ENCODE measurements around the gene SLC16A2. TPM values are rescaled to one million over a fixed set of nuclear protein-coding genes. Genes with fewer than 3 reads are reported as not detected.

The SLC16A2 gene
- total RNA-seq, 2 donors from 2014 or later = 2.9 to 7.3 TPM

DNA sequence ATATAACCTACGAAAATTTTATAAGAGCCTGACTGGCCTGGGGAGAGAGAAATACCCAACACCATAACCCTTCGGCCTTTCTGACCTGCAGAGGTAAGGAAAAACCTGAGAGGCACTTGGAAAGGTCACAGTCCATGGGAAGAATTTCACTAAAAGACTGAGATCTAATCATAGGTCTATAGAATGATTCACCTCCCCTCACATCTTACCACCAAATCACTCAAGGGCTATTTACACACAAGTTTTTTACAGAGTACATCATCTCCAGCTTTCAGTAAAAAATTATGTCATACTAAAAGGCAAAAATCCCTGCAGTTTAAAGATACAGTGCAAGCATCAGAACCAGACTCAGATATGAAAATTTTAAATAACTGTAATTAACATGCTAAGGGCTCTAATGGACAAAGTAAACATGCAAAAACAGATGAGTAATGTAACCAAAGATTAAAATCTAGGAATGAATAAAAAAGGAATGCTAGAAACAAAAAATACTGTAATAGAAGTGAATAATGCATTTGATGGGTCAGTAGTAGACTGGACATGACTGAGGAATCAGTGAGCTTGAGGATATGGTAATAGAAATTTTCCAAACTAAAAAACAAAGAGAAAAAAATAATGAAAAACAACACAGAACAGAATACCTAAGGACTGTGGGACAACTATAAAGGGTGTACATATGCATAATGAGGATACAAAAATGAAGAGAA lies 32.1 kb upstream of the SLC16A2 start:
- 82 to 86% methylated on average over 2 of the region's 2 CpGs for WGBS, 2 donors
- Histone ChIP-seq H3K27ac (no peak overlapping the region), H3K36me3 (replicated peaks in 1 of 2; ENCODE audit: insufficient read depth in 1 of 2, low read depth in 2 of 2) (no peaks in the 10 kb centered on the region), H3K4me1 (no peaks in the 10 kb centered on the region), H3K9me3 (no peaks in the 10 kb centered on the region), H3K4me3 (no peak overlapping the region), H3K27me3 (no peaks in the 10 kb centered on the region)
- ATAC-seq = no peak
- DNase-seq = no peak
- no peak for TF ChIP-seq POLR2A (IDR thresholded peaks at IDR 0.05)
- TF ChIP-seq, protein P1, sequence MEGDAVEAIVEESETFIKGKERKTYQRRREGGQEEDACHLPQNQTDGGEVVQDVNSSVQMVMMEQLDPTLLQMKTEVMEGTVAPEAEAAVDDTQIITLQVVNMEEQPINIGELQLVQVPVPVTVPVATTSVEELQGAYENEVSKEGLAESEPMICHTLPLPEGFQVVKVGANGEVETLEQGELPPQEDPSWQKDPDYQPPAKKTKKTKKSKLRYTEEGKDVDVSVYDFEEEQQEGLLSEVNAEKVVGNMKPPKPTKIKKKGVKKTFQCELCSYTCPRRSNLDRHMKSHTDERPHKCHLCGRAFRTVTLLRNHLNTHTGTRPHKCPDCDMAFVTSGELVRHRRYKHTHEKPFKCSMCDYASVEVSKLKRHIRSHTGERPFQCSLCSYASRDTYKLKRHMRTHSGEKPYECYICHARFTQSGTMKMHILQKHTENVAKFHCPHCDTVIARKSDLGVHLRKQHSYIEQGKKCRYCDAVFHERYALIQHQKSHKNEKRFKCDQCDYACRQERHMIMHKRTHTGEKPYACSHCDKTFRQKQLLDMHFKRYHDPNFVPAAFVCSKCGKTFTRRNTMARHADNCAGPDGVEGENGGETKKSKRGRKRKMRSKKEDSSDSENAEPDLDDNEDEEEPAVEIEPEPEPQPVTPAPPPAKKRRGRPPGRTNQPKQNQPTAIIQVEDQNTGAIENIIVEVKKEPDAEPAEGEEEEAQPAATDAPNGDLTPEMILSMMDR (IDR thresholded peaks at IDR 0.05) = no peak
- intact Hi-C loops (cut with DNase I) = loop anchor here (10.0 kb wide), 1 partner anchor 156 kb away; no protein-coding TSS in a partner anchor

DNA sequence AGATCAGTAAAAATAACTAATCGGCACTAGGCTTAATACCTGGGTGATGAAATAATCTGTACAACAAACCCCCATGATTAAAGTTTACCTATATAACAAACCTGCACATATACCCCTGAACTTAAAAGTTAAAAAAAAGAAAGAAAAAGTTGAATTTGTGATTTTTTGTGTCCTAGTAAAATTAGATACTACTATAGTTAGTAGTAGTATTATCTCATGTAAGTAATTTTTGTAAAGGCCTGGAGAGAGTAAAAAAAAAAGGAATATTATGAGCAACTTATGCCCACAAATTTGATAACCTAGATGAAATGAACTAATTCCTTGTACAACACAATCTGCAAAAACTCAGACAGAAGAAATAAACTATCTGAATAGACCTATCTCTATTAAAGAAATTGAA lies 25.7 kb upstream of the SLC16A2 start:
- 93 to 100% methylated on average over 1 of the region's 1 CpG for whole genome bisulfite sequencing, 2 donors
- Histone ChIP-seq H3K4me3 (no peak overlapping the region), H3K27me3 (no peaks in the 10 kb centered on the region), H3K9me3 (no peaks in the 10 kb centered on the region), H3K27ac (no peak overlapping the region), H3K36me3 (replicated peaks in 1 of 2; ENCODE audit: insufficient read depth in 1 of 2, low read depth in 2 of 2) (no peaks in the 10 kb centered on the region), H3K4me1 (no peaks in the 10 kb centered on the region)
- TF ChIP-seq, protein P1 (IDR thresholded peaks at IDR 0.05) = no peak
- no peak for TF ChIP-seq POLR2A (IDR thresholded peaks at IDR 0.05)
- ATAC-seq (no peak), DNase-seq (no peak)
- intact Hi-C loops (cut with DNase I) = no loop called here

DNA sequence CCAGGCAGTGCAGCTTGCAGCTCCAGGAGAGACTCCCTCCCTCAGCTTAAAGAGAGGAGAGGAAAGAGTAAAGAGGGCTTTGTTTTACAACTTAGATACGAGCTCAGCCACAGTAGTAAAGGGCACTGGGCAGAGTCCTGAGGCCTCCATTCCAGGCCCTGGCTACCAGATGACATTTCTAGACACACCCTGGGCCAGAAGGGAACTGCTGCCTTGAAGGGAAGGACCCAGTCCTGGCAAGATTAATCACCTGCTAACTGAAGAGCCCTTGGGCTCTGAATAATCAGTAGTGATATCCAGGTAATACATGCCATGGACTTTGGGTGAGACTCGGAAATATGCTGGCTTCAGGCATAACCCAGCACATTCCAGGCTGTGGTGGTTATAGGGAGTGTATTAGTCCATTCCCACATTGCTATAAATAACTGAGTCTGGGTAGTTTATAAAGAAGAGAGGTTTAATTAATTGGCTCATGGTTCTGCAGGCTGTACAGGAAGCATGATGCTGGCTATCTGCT lies 15.3 kb upstream of the SLC16A2 start:
- ATAC-seq (no peak), DNase-seq (no peak)
- WGBS, 2 donors = 82 to 92% methylated on average over 2 of the region's 2 CpGs
- Histone ChIP-seq H3K4me3 (no peak overlapping the region), H3K4me1 (no peaks in the 10 kb centered on the region), H3K9me3 (no peaks in the 10 kb centered on the region), H3K27me3 (no peaks in the 10 kb centered on the region), H3K36me3 (replicated peaks in 1 of 2; ENCODE audit: insufficient read depth in 1 of 2, low read depth in 2 of 2) (no peaks in the 10 kb centered on the region), H3K27ac (no peak overlapping the region)
- TF ChIP-seq POLR2A (IDR thresholded peaks at IDR 0.05) = no peak
- TF ChIP-seq, protein P1 (IDR thresholded peaks at IDR 0.05) = no peak
- intact Hi-C loops (cut with DNase I) = no loop called here

DNA sequence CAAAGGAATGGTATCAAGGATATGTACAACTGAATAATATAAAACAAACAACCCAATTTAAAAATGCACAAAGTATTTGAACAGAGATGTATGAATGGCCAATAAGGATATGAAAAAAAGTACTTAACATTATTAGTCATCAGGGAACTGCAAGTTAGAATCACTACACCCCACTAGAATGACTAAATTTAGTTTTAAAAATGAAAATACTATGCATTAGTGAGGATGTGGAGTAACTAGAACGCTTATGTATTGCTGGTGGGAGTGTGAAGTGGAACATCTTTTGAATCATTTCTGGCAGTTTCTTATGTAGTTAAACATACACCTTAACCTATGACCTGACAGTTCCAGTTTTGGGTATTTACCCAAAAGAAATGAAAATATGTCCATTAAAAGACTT lies 13.0 kb upstream of the SLC16A2 start:
- H3K27me3 ChIP-seq = no peaks in the 10 kb centered on the region
- intact Hi-C loops (cut with DNase I) = no loop called here
- H3K4me3 ChIP-seq = no peak overlapping the region
- no peaks in the 10 kb centered on the region for H3K36me3 ChIP-seq (replicated peaks in 1 of 2; ENCODE audit: insufficient read depth in 1 of 2, low read depth in 2 of 2)
- ATAC-seq (no peak), DNase-seq (no peak)
- 86 to 88% methylated on average over 1 of the region's 1 CpG for WGBS, 2 donors
- TF ChIP-seq POLR2A (IDR thresholded peaks at IDR 0.05) = no peak
- TF ChIP-seq, protein P1 (IDR thresholded peaks at IDR 0.05) = no peak
- no peaks in the 10 kb centered on the region for H3K4me1 ChIP-seq
- H3K9me3 ChIP-seq = no peaks in the 10 kb centered on the region
- H3K27ac ChIP-seq = no peak overlapping the region

DNA sequence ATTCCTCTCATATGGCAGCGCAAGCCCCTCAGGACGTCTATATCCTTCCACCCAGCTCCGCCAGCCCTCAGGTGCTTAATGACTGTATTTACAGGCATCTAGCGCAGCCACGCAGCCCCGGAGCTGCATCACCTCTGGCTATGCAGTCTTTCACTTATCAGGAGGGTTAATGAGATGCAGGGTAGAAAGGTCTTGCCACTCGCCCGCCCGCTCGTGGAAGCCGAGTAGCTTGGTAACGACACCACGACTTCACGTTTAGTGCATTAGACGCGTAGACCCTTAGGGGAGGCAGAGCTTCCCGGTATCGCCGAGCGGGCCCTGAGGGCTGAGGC lies 1.5 kb upstream of the SLC16A2 start:
- peak overlapping the region in 1 of 2 donors; percentile 30 for H3K4me3 ChIP-seq
- H3K36me3 ChIP-seq (replicated peaks in 1 of 2; ENCODE audit: insufficient read depth in 1 of 2, low read depth in 2 of 2) = no peaks in the 10 kb centered on the region
- DNase-seq (peak in 3 of 4 donors; percentile 2 to 30 (median 17)), ATAC-seq (peak; percentile 1)
- H3K27ac ChIP-seq = peak overlapping the region; percentile 26 to 91 (median 85)
- 0% methylated on average over 6 of the region's 20 CpGs; no CpG with 5 or more reads in 1 of the 2 donors for WGBS, 2 donors
- intact Hi-C loops (cut with DNase I) = no loop called here
- H3K4me1 ChIP-seq = peaks cover 6% of the 10 kb centered on the region
- no peaks in the 10 kb centered on the region for H3K9me3 ChIP-seq
- H3K27me3 ChIP-seq = no peaks in the 10 kb centered on the region
- TF ChIP-seq, protein P1 (IDR thresholded peaks at IDR 0.05) = no peak
- no peak for TF ChIP-seq POLR2A (IDR thresholded peaks at IDR 0.05)

All from body of pancreas (tissue), 4 donors.